Large intestine (tissue), 3 donors: ENCODE data around the gene TLNRD1. TPM values are rescaled to one million over a fixed set of nuclear protein-coding genes. Genes with fewer than 3 reads are reported as not detected.

Experiments used
- DNase-seq, 2 donors: peaks; one replicate each; pipeline versions ENCODE4 v3.0.0 to v3.0.0-alpha.2; 2013
- H3K27ac ChIP-seq: one replicate; pipeline ENCODE4 v1.5.1; 2013; ENCODE audit warnings: low read length
- H3K27me3 ChIP-seq: 2 replicates; pipeline ENCODE4 v1.6.1; 2013; ENCODE audit warnings: low read length; ENCODE audit not compliant: control insufficient read depth, insufficient read depth
- H3K36me3 ChIP-seq: 2 replicates; pipeline ENCODE4 v1.6.1; 2013; ENCODE audit warnings: low read length; ENCODE audit not compliant: control insufficient read depth, insufficient read depth
- H3K4me1 ChIP-seq: one replicate; pipeline ENCODE4 v1.6.1; 2013; ENCODE audit warnings: low read length; ENCODE audit not compliant: control insufficient read depth, insufficient read depth
- H3K4me3 ChIP-seq: one replicate; pipeline ENCODE4 v1.5.1; 2013; ENCODE audit warnings: low read length
- H3K9me3 ChIP-seq: one replicate; pipeline ENCODE4 v1.6.1; 2013; ENCODE audit warnings: mild to moderate bottlenecking, low read depth, low read length, moderate library complexity; ENCODE audit not compliant: control insufficient read depth
- WGBS: methylation state at CpG from one replicate; pipeline ENCODE4 v1.1.5; 2013; ENCODE audit warnings: low lambda C conversion rate; ENCODE audit not compliant: insufficient coverage; 5-methylcytosine and 5-hydroxymethylcytosine counted together
- polyA plus RNA-seq: library from polyadenylated mRNA; unstranded; fragments of 120-200 nt; gene quantifications from one replicate; pipeline ENCODE4 v1.2.1, GENCODE V29; 2013

The TLNRD1 gene
- polyA plus RNA-seq, 1 donor = 6.9 TPM

GRCh38 chr15:81038975-81039607 is 38.4 kb downstream of the TLNRD1 start:
- Histone ChIP-seq H3K27ac (peak overlapping the region; percentile 25), H3K4me3 (no peak overlapping the region), H3K9me3 (no peaks in the 10 kb centered on the region), H3K4me1 (peaks cover 8% of the 10 kb centered on the region), H3K36me3 (no peaks in the 10 kb centered on the region), H3K27me3 (no peaks in the 10 kb centered on the region)
- peak; percentile 69 to 82 for DNase-seq
- WGBS = no CpG with 5 or more reads among the region's 4 CpGs

GRCh38 chr15:81040757-81041156 is 40.0 kb downstream of the TLNRD1 start:
- Histone ChIP-seq H3K4me3 (no peak overlapping the region), H3K27ac (no peak overlapping the region), H3K9me3 (no peaks in the 10 kb centered on the region), H3K4me1 (peaks cover 8% of the 10 kb centered on the region), H3K27me3 (no peaks in the 10 kb centered on the region), H3K36me3 (no peaks in the 10 kb centered on the region)
- DNase-seq = no peak
- no CpG with 5 or more reads among the region's 6 CpGs for WGBS

- Histone ChIP-seq H3K36me3 (no peaks in the 10 kb centered on the region), H3K9me3 (no peaks in the 10 kb centered on the region), H3K27ac (no peak overlapping the region), H3K4me3 (no peak overlapping the region), H3K27me3 (no peaks in the 10 kb centered on the region), H3K4me1 (peaks cover 3% of the 10 kb centered on the region)
- WGBS = no CpG with 5 or more reads among the region's 2 CpGs
- DNase-seq = no peak
These were observed 42.7 kb downstream of the TLNRD1 start for GRCh38 chr15:81043281-81043934.

GRCh38 chr15:81043935-81044575 is 43.3 kb downstream of the TLNRD1 start:
- H3K9me3 ChIP-seq = no peaks in the 10 kb centered on the region
- no peaks in the 10 kb centered on the region for H3K36me3 ChIP-seq
- no CpG with 5 or more reads among the region's 6 CpGs for WGBS
- no peak overlapping the region for H3K4me3 ChIP-seq
- no peaks in the 10 kb centered on the region for H3K4me1 ChIP-seq
- DNase-seq = no peak
- H3K27me3 ChIP-seq = no peaks in the 10 kb centered on the region
- H3K27ac ChIP-seq = no peak overlapping the region

GRCh38 chr15:81046290-81046689 is 45.6 kb downstream of the TLNRD1 start:
- WGBS = no CpG with 5 or more reads among the region's 2 CpGs
- Histone ChIP-seq H3K27ac (no peak overlapping the region), H3K36me3 (no peaks in the 10 kb centered on the region), H3K27me3 (peaks cover 2% of the 10 kb centered on the region), H3K9me3 (no peaks in the 10 kb centered on the region), H3K4me3 (no peak overlapping the region), H3K4me1 (no peaks in the 10 kb centered on the region)
- no peak for DNase-seq

- no peak overlapping the region for H3K27ac ChIP-seq
- no peaks in the 10 kb centered on the region for H3K36me3 ChIP-seq
- H3K4me1 ChIP-seq = no peaks in the 10 kb centered on the region
- DNase-seq = no peak
- peaks cover 2% of the 10 kb centered on the region for H3K27me3 ChIP-seq
- WGBS = no CpG with 5 or more reads among the region's 3 CpGs
- H3K9me3 ChIP-seq = no peaks in the 10 kb centered on the region
- H3K4me3 ChIP-seq = no peak overlapping the region
These were observed 47.2 kb downstream of the TLNRD1 start for GRCh38 chr15:81047928-81048327.

- no peak overlapping the region for H3K27ac ChIP-seq
- H3K4me1 ChIP-seq = no peaks in the 10 kb centered on the region
- no peak overlapping the region for H3K4me3 ChIP-seq
- no peaks in the 10 kb centered on the region for H3K9me3 ChIP-seq
- H3K27me3 ChIP-seq = peaks cover 2% of the 10 kb centered on the region
- no peak for DNase-seq
- no CpG with 5 or more reads among the region's 4 CpGs for WGBS
- H3K36me3 ChIP-seq = no peaks in the 10 kb centered on the region
These were observed 49.1 kb downstream of the TLNRD1 start for GRCh38 chr15:81049835-81050234.

GRCh38 chr15:81050259-81050658 is 49.5 kb downstream of the TLNRD1 start:
- Histone ChIP-seq H3K4me3 (no peak overlapping the region), H3K27me3 (peaks cover 2% of the 10 kb centered on the region), H3K9me3 (no peaks in the 10 kb centered on the region)

GRCh38 chr15:81050805-81051204 is 50.1 kb downstream of the TLNRD1 start:
- Histone ChIP-seq H3K4me1 (no peaks in the 10 kb centered on the region), H3K36me3 (no peaks in the 10 kb centered on the region), H3K4me3 (no peak overlapping the region), H3K9me3 (no peaks in the 10 kb centered on the region), H3K27ac (no peak overlapping the region), H3K27me3 (peaks cover 2% of the 10 kb centered on the region)
- DNase-seq = no peak
- WGBS = 88% methylated on average over 3 of the region's 4 CpGs

More at GRCh38 chr15:81050259-81050658, 49.5 kb downstream of the TLNRD1 start:
- Histone ChIP-seq H3K36me3 (no peaks in the 10 kb centered on the region), H3K27ac (no peak overlapping the region), H3K4me1 (no peaks in the 10 kb centered on the region)
- DNase-seq = no peak

GRCh38 chr15:81052046-81052445 is 51.3 kb downstream of the TLNRD1 start:
- no peaks in the 10 kb centered on the region for H3K36me3 ChIP-seq
- H3K4me1 ChIP-seq = no peaks in the 10 kb centered on the region
- WGBS = no CpG with 5 or more reads among the region's 2 CpGs
- no peaks in the 10 kb centered on the region for H3K9me3 ChIP-seq
- peaks cover 2% of the 10 kb centered on the region for H3K27me3 ChIP-seq
- DNase-seq = no peak
- no peak overlapping the region for H3K27ac ChIP-seq
- no peak overlapping the region for H3K4me3 ChIP-seq
